SK-N-SH (cell line): ENCODE data around the gene RADIL.

Experiments
- CTCF ChIP-seq: fragments of 200-600 bp; sonication (generic); IDR thresholded peaks from 2 replicates; pipeline ENCODE4 v1.6.1; 2017; ENCODE audit warnings: antibody characterized with exemption, mild to moderate bottlenecking, moderate library complexity
- REST ChIP-seq: IDR thresholded peaks from 2 replicates; pipeline ENCODE4 v1.6.1; 2012; ENCODE audit warnings: mild to moderate bottlenecking, low read depth, low read length, moderate library complexity

GRCh38 chr7:4787541-4787940 lies 96.0 kb downstream of the RADIL start:
- TF ChIP-seq CTCF = no peak
- no peak for TF ChIP-seq REST
